Gastrocnemius medialis (tissue), 4 donors: ENCODE measurements around the gene LNX2. TPM values are rescaled to one million over a fixed set of nuclear protein-coding genes. Genes with fewer than 3 reads are reported as not detected.

Source experiments
- ATAC-seq, 2 donors: fragments of 150-250 bp; one replicate each; pipeline ENCODE4 v1.9.1; 2016
- DNase-seq, 2 donors: peaks; one replicate each; pipeline ENCODE4 v3.0.0-alpha.2; 2019
- H3K27ac ChIP-seq, 4 donors: fragments of 200-600 bp; sonication (generic); 1 replicate in 1 of 4; 2 replicates in 3 of 4; pipeline ENCODE4 v1.5.1; 2016 to 2018; ENCODE audit warnings: mild to moderate bottlenecking in 2 of 4, moderate library complexity in 1 of 4
- H3K27me3 ChIP-seq, 3 donors: fragments of 200-600 bp; sonication (generic) in 2 of 3; 1 replicate in 1 of 3; 2 replicates in 2 of 3; pipeline versions ENCODE4 v1.5.1 to v1.6.0; 2016 to 2019; ENCODE audit warnings: mild to moderate bottlenecking in 1 of 3, moderate library complexity in 1 of 3
- H3K36me3 ChIP-seq, 2 donors: fragments of 200-600 bp; sonication (generic) in 1 of 2; one replicate each; pipeline ENCODE4 v1.5.1; 2017 to 2018
- H3K4me1 ChIP-seq, 2 donors: fragments of 200-600 bp; sonication (generic) in 1 of 2; one replicate each; pipeline ENCODE4 v1.5.1; 2016 to 2017; ENCODE audit warnings: mild to moderate bottlenecking in 2 of 2
- H3K4me3 ChIP-seq, 4 donors: fragments of 200-600 bp; sonication (generic) in 3 of 4; 1 replicate in 1 of 4; 2 replicates in 3 of 4; pipeline ENCODE4 v1.5.1; 2016 to 2019; ENCODE audit warnings: mild to moderate bottlenecking in 2 of 4
- H3K9me3 ChIP-seq, 3 donors: fragments of 200-600 bp; sonication (generic) in 2 of 3; 1 replicate in 1 of 3; 2 replicates in 2 of 3; pipeline ENCODE4 v1.5.1; 2016 to 2019
- CTCF ChIP-seq, 5 experiments: fragments of 450-650 bp in 3 of 5; fragments of 200-600 bp in 2 of 5; sonication (generic) in 2 of 5; IDR thresholded peaks in 4 of 5; conservative IDR thresholded peaks in 1 of 5; 1 replicate in 4 of 5; 2 replicates in 1 of 5; pipeline ENCODE4 v1.5.1; 2016 to 2019; ENCODE audit warnings: antibody characterized with exemption in 5 of 5, mild to moderate bottlenecking in 3 of 5, moderate library complexity in 3 of 5
- POLR2A ChIP-seq, 2 donors: fragments of 450-650 bp; IDR thresholded peaks; one replicate each; pipeline ENCODE4 v1.6.1; 2017; ENCODE audit warnings: antibody characterized with exemption in 2 of 2, mild to moderate bottlenecking in 2 of 2, moderate library complexity in 2 of 2
- in situ Hi-C, 4 donors: fragments of 200-750 bp; cut with MboI; loops; one replicate each; pipeline versions ENCODE4 v1.15.0 to v1.8.0; 2017; ENCODE audit warnings: low sequenced_read_pairs in 4 of 4
- intact Hi-C: fragments of 100-400 bp; cut with DNase I; formaldehyde crosslinking; loops from one replicate; pipeline ENCODE4 v1.15.1; 2023; ENCODE audit warnings: low total_unique reads
- total RNA-seq, 4 donors: library from RNA; depleted of rRNA; stranded (reverse); fragments of >200 nt; gene quantifications; one replicate each; pipeline versions ENCODE4 v1.1.0 to v1.2.3, GENCODE V29; 2016

Gene LNX2
- total RNA-seq, 4 donors from 2014 or later, result 5.0 to 7.1 (median 6.2) TPM

- Histone ChIP-seq H3K27me3 (no peaks in the 10 kb centered on the region), H3K4me3 (no peak overlapping the region), H3K4me1 (peaks cover 17 to 18% of the 10 kb centered on the region in 2 donors), H3K9me3 (no peaks in the 10 kb centered on the region), H3K27ac (no peak overlapping the region), H3K36me3 (peaks cover 0 to 27% of the 10 kb centered on the region in 2 donors)
- no peak for ATAC-seq
- in situ Hi-C loops, result loop anchor here in 1 of 4 donors (25.0 kb wide), 1 partner anchor 241 kb away; no protein-coding TSS in a partner anchor
- intact Hi-C loops, result no loop called here
- no peak for DNase-seq
- no peak for TF ChIP-seq POLR2A (IDR thresholded peaks at IDR 0.05)
- no peak for TF ChIP-seq CTCF (IDR thresholded peaks at IDR 0.05 in 4 of 5, conservative IDR thresholded peaks at IDR 0.05 in 1 of 5)
Measured at GRCh38 chr13:27570906-27571305, 49.4 kb downstream of the LNX2 start.

- no peak overlapping the region for H3K4me3 ChIP-seq
- H3K4me1 ChIP-seq, result peaks cover 17 to 18% of the 10 kb centered on the region in 2 donors
- TF ChIP-seq CTCF (IDR thresholded peaks at IDR 0.05 in 4 of 5, conservative IDR thresholded peaks at IDR 0.05 in 1 of 5) (no peak), POLR2A (IDR thresholded peaks at IDR 0.05) (no peak)
- DNase-seq (no peak), ATAC-seq (no peak)
- peaks cover 0 to 36% of the 10 kb centered on the region in 2 donors for H3K36me3 ChIP-seq
- in situ Hi-C loops (loop anchor here in 1 of 4 donors (25.0 kb wide), 1 partner anchor 243 kb away; no protein-coding TSS in a partner anchor), intact Hi-C loops (no loop called here)
- H3K27ac ChIP-seq, result no peak overlapping the region
- H3K9me3 ChIP-seq, result no peaks in the 10 kb centered on the region
- no peaks in the 10 kb centered on the region for H3K27me3 ChIP-seq
Measured at GRCh38 chr13:27569405-27569804, 50.9 kb downstream of the LNX2 start.

- no peaks in the 10 kb centered on the region for H3K27me3 ChIP-seq
- no peak overlapping the region for H3K27ac ChIP-seq
- in situ Hi-C loops (loop anchor here in 1 of 4 donors (25.0 kb wide), 1 partner anchor 246 kb away; no protein-coding TSS in a partner anchor), intact Hi-C loops (no loop called here)
- no peaks in the 10 kb centered on the region for H3K4me1 ChIP-seq
- H3K4me3 ChIP-seq, result no peak overlapping the region
- no peak for ATAC-seq
- H3K9me3 ChIP-seq, result no peaks in the 10 kb centered on the region
- TF ChIP-seq CTCF (IDR thresholded peaks at IDR 0.05 in 4 of 5, conservative IDR thresholded peaks at IDR 0.05 in 1 of 5) (no peak), POLR2A (IDR thresholded peaks at IDR 0.05) (no peak)
- no peak for DNase-seq
- H3K36me3 ChIP-seq, result peaks cover 0 to 52% of the 10 kb centered on the region in 2 donors
Measured at GRCh38 chr13:27565818-27566217, 54.5 kb downstream of the LNX2 start.

GRCh38 chr13:27562457-27562856 lies 57.9 kb downstream of the LNX2 start:
- in situ Hi-C loops, result loop anchor here in 1 of 4 donors (25.0 kb wide), 1 partner anchor 250 kb away; no protein-coding TSS in a partner anchor
- ATAC-seq, result no peak
- Histone ChIP-seq H3K4me3 (no peak overlapping the region), H3K36me3 (peaks cover 0 to 40% of the 10 kb centered on the region in 2 donors), H3K9me3 (no peaks in the 10 kb centered on the region), H3K27ac (no peak overlapping the region), H3K27me3 (no peaks in the 10 kb centered on the region), H3K4me1 (no peaks in the 10 kb centered on the region)
- no peak for DNase-seq
- intact Hi-C loops, result no loop called here
- TF ChIP-seq CTCF (IDR thresholded peaks at IDR 0.05 in 4 of 5, conservative IDR thresholded peaks at IDR 0.05 in 1 of 5), result no peak
- no peak for TF ChIP-seq POLR2A (IDR thresholded peaks at IDR 0.05)

- Histone ChIP-seq H3K9me3 (no peaks in the 10 kb centered on the region), H3K4me1 (no peaks in the 10 kb centered on the region), H3K27me3 (no peaks in the 10 kb centered on the region), H3K27ac (no peak overlapping the region), H3K36me3 (peaks cover 0 to 33% of the 10 kb centered on the region in 2 donors), H3K4me3 (no peak overlapping the region)
- in situ Hi-C loops, result loop anchor here in 1 of 4 donors (25.0 kb wide), 1 partner anchor 253 kb away; no protein-coding TSS in a partner anchor
- ATAC-seq (no peak), DNase-seq (no peak)
- intact Hi-C loops, result no loop called here
- TF ChIP-seq CTCF (IDR thresholded peaks at IDR 0.05 in 4 of 5, conservative IDR thresholded peaks at IDR 0.05 in 1 of 5) (no peak), POLR2A (IDR thresholded peaks at IDR 0.05) (no peak)
Measured at GRCh38 chr13:27559719-27560118, 60.6 kb downstream of the LNX2 start.
